ENCODE data around the gene ATAD3C.
"Not testable (repeated sequence)": the region's sequence is repeated elsewhere in the genome, so short reads cannot be mapped to it uniquely, and the experiment has no call there.

The ATAD3C gene

DNA sequence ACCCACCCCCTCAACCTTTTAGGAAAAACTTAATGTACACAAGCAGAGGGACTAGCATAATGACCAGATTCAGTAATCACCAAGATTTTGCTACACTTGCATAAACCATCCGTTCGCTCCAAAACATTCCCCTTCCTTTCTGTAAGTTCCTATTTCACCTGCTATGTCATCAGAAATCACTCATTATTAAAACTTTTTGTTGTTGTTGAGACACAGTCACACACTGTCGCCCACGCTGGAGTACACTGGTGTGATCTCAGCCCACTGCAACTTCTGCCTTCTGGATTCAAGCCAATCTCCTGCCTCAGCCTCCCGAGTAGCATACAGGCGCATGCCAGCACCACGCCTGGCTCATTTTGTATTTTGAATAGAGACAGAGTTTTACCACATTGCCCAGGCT lies 45.8 kb upstream of the ATAD3C start:
- TF ChIP-seq, protein P1, sequence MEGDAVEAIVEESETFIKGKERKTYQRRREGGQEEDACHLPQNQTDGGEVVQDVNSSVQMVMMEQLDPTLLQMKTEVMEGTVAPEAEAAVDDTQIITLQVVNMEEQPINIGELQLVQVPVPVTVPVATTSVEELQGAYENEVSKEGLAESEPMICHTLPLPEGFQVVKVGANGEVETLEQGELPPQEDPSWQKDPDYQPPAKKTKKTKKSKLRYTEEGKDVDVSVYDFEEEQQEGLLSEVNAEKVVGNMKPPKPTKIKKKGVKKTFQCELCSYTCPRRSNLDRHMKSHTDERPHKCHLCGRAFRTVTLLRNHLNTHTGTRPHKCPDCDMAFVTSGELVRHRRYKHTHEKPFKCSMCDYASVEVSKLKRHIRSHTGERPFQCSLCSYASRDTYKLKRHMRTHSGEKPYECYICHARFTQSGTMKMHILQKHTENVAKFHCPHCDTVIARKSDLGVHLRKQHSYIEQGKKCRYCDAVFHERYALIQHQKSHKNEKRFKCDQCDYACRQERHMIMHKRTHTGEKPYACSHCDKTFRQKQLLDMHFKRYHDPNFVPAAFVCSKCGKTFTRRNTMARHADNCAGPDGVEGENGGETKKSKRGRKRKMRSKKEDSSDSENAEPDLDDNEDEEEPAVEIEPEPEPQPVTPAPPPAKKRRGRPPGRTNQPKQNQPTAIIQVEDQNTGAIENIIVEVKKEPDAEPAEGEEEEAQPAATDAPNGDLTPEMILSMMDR (IDR thresholded peaks at IDR 0.05; ENCODE audit: low read depth, low read length): no peak
- H3K4me3 ChIP-seq (ENCODE audit: low read depth, low read length): no peak overlapping the region

DNA sequence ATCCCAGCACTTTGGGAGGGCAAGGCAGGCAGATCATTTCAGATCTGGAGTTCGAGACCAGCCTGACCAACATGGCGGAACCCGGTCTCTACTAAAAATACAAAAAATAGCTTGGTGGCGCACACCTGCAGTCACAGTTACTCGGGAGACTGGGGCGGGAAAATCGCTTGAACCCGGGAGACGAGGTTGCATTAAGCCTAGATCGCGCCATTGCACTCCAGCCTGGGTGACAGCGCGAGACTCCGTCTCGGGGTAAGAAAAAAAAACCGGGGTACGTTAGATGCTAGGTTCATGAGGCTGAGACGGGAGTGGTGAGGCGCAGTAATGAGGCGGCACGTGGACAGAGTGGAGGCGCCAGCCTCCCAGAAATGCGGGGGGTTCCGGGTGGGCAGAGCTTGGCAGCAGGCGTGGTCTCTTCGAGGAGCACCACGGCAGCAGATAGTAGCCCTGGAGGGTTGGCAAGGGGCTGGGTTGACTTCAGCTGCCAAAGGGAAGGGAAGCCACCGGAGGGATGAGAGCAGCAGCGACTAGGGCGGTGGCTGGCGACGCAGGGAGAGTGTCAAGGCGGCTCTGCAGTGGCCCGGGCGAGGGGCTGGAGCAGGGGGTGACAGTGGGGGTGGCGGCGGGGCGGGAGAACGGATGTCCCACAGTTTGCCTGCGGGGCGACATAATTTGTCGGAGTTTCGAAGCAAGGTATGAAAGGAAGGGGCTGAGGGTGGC lies 43.2 kb upstream of the ATAD3C start:
- H3K4me3 ChIP-seq (ENCODE audit: low read depth, low read length): peak overlapping the region; percentile 90
- TF ChIP-seq, protein P1 (IDR thresholded peaks at IDR 0.05; ENCODE audit: low read depth, low read length): no peak

DNA sequence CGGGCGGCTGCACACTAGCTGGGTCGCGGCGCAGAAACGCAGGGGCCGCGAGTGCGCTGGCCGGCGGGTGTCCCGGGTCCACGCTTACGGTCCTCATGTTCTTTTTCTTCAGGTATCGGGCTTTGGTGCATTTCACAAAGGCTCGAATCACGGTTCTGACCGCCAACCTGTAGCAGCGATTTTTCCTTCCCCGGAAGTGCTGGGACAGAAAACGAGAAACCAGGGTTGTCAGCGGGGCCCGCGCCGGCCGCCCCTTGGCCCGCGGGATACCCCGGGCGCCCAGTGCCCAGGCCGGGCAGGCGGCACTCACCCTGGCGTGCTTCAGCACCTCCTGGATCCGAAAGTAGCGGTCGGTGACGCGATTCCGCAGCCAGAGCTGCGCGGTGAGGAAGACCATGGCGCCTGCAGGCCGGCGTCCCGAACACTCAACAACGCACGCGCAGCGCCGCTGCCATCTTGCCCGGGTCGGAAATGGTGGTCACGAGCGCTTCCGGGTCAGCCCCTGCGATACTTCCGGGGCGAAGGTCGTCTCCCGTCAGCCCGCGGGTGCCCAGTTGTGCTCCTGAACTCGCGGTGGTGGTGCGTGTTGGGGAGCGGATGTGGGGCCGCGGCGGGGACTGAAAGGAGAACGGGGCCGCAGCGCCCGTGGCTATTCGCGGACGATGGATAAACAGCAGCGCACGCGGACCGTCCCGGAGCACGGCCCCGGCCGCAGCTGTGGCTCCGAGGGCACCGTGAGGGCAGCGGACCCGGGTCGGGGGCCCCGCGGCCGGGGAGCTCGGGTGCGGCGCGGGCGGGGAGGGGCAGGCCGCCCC lies 42.5 kb upstream of the ATAD3C start, which contains the start of gene MRPL20:
TSS of gene MRPL20 (minus strand) at position 473 of the 815 bp plus-strand sequence. CDS start at position 397, 76 bp downstream.
- TF ChIP-seq, protein P1 (IDR thresholded peaks at IDR 0.05; ENCODE audit: low read depth, low read length): no peak
- peak within 1 kb of the TSS; percentile 90 for H3K4me3 ChIP-seq (ENCODE audit: low read depth, low read length)

DNA sequence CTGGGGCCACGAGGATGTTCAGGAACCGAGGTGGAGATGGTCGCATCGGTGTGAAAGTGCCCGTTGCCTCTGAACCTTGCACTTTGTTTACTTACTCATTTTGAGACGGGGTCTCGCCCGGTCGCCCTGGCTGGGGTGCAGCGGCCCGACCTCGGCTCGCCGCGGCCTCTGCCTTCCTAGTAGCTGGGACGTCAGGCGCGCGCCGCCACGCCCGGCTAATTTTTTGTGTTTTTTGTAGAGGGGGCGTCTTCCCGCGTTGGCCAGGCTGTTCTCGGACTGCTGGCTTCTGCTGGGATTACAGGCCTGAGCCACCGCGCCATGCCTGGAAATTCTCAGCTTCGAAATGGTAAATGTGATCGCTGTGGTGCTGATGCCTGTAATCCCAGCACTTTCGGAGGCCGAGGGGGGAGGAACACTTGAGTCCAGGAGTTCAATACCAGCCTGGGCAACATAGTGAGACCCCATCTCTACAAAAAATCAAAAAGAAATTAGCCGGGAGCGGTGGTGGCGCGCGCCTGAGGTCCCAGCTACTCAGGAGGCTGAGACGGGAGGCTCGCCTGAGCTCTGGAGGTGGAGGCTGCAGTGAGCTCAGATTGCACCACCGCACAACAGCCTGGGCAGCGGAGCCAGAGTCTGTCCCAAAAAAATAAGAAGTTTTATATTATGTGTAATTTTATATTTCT lies 41.7 kb upstream of the ATAD3C start:
- TF ChIP-seq, protein P1 (IDR thresholded peaks at IDR 0.05; ENCODE audit: low read depth, low read length): no peak
- peak overlapping the region; percentile 90 for H3K4me3 ChIP-seq (ENCODE audit: low read depth, low read length)

DNA sequence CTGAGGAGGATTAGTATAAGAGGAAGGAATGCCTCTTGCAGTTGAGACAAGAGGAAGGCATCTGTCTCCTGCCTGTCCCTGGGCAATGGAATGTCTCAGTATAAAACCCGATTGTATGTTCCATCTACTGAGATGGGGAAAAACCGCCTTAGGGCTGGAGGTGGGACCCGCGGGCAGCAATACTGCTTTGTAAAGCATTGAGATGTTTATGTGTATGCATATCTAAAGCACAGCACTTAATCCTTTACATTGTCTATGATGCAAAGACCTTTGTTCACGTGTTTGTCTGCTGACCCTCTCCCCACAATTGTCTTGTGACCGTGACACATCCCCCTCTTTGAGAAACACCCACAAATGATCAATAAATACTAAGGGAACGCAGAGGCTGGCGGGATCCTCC lies 39.3 kb upstream of the ATAD3C start:
- not testable (repeated sequence) for H3K4me3 ChIP-seq (ENCODE audit: low read depth, low read length)

DNA sequence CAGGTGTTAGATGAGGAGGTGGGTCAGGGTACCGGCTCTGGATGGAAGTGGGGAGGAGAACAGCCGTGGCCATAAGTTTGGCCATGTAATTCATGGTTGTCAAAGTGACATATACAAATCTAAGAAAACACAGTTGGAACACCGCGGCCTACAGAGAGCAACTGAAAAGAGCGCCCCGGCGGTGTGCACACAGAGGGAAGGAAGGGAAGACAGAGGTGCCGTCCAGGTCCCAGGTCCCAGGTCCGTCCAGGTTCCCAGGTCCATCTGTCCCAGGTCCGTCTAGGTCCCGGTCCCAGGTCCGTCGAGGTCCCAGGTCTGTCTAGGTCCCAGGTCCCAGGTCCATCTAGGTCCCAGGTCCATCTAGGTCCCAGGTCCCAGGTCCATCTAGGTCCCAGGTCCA lies 37.9 kb upstream of the ATAD3C start:
- H3K4me3 ChIP-seq (ENCODE audit: low read depth, low read length): no peak overlapping the region
- TF ChIP-seq, protein P1 (IDR thresholded peaks at IDR 0.05; ENCODE audit: low read depth, low read length): no peak

DNA sequence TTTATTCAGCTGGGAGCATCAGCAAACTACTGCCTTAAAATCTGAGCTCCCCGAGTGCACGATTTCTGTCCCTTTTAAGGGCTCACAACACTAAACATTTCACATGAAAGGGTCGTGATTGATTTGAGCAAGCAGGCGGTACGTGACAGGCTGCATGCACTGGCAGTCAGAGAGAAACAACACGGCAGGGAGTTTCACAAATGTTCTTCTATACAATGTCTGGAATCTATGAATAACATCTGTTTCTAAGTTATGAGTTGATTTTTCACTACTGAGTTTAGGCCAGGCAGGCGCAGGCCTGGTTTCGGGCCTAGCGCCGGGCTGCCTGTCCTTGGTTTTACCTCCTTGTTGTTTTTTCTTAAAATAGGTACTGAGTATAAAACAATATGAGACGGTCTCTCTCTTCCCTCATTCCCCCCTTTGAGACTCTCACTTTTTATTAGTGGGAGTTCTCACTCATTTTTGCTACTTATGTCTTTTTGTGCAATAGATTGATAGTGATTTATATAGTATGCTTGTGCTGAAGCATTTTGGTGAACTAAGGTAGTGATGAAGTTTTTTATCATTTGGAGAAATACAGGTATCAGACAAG lies 37.1 kb upstream of the ATAD3C start:
- not testable (repeated sequence) for H3K4me3 ChIP-seq (ENCODE audit: low read depth, low read length)

Data from WI38 (cell line).